Measurements from ENCODE around the gene SLC36A1.

- no peak for TF ChIP-seq SP1 (IDR thresholded peaks at IDR 0.05)
- TF ChIP-seq BHLHE40 (IDR thresholded peaks at IDR 0.05; ENCODE audit: borderline replicate concordance), result no peak
- TF ChIP-seq ARNT (IDR thresholded peaks at IDR 0.05), result no peak
- no peak for TF ChIP-seq NFRKB (IDR thresholded peaks at IDR 0.05)
- TF ChIP-seq HDGF (IDR thresholded peaks at IDR 0.05; ENCODE audit: borderline replicate concordance), result no peak
- TF ChIP-seq FOXK2 (IDR thresholded peaks at IDR 0.05), result no peak
- TF ChIP-seq ELF4 (IDR thresholded peaks at IDR 0.05), result no peak
- TF ChIP-seq PKNOX1 (IDR thresholded peaks at IDR 0.05), result no peak
- TF ChIP-seq SUZ12 (IDR thresholded peaks at IDR 0.05), result no peak
Observed at GRCh38 chr5:151420127-151420526, 27.3 kb upstream of the SLC36A1 start.

Data from HEK293T (cell line).